ENCODE data around the gene HK1.
"Not testable (repeated sequence)": the region's sequence is repeated elsewhere in the genome, so short reads cannot be mapped to it uniquely, and the experiment has no call there.

DNA sequence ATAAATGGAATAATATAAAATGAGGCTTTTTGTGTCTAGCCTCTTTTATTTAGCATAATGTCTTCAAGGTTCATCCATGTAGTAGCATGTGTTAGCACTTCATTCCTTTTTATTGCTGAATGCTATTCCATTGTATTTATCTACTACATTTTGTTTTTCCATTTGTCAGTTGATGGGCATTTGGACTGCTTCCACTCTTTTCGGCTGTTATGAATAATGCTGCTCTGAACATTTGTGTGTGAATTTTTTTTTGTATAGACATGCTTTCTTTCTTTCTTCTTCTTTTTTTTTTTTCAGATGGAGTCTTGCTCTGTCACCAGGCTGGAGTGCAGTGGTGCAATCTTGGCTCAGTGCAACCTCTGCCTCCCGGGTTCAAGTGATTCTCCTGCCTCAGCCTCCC lies 50.6 kb downstream of the HK1 start:
- TF ChIP-seq, protein P1, sequence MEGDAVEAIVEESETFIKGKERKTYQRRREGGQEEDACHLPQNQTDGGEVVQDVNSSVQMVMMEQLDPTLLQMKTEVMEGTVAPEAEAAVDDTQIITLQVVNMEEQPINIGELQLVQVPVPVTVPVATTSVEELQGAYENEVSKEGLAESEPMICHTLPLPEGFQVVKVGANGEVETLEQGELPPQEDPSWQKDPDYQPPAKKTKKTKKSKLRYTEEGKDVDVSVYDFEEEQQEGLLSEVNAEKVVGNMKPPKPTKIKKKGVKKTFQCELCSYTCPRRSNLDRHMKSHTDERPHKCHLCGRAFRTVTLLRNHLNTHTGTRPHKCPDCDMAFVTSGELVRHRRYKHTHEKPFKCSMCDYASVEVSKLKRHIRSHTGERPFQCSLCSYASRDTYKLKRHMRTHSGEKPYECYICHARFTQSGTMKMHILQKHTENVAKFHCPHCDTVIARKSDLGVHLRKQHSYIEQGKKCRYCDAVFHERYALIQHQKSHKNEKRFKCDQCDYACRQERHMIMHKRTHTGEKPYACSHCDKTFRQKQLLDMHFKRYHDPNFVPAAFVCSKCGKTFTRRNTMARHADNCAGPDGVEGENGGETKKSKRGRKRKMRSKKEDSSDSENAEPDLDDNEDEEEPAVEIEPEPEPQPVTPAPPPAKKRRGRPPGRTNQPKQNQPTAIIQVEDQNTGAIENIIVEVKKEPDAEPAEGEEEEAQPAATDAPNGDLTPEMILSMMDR (IDR thresholded peaks at IDR 0.05) = not testable (repeated sequence)
- not testable (repeated sequence) for TF ChIP-seq POLR2A, EP300, POLR2AphosphoS5 (IDR thresholded peaks at IDR 0.05)

Measured in gastroesophageal sphincter (tissue), 3 donors.